GM18520 (cell line): ENCODE results near the gene EBF3.
"Not testable (repeated sequence)": the region's sequence is repeated elsewhere in the genome, so short reads cannot be mapped to it uniquely, and the experiment has no call there.

ENCODE experiments used
- ATAC-seq: cut with Tn5 transposase; IDR thresholded peaks from one replicate; pipeline ENCODE4 v1.9.1; 2021; ENCODE audit not compliant: unreplicated experiment

Gene EBF3

DNA sequence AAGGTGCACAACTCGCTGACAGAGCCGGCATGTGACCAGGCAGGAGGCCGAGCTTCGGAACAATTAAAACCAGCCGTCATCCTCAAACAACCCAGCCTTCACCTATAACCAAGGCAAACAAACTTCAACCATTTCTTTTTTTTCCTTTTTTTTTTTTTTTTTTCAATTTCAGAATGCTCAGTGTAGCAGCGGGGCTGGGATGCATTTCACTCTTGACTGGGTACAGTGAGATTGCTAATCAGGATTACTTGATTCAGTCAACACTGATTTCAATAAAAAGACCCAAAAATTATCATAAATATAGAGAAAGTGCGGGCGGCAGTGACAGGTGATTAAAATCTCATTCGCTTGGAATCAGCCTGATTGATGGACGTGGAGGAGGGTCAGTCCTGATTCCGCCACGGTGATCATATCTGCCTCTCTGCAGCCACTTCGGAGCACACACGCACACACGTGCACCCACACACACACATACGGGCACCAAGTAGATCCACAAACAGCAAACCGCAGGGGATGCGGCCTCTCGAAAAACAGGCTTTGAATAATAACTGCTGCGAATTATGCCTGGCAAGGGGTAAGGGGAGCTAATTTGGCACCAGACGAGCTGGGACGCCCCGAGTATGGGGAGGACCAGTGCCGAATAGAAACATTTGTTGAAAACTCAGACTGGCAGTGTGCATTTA, 31.2 kb downstream of the EBF3 start:
- ATAC-seq = no peak

DNA sequence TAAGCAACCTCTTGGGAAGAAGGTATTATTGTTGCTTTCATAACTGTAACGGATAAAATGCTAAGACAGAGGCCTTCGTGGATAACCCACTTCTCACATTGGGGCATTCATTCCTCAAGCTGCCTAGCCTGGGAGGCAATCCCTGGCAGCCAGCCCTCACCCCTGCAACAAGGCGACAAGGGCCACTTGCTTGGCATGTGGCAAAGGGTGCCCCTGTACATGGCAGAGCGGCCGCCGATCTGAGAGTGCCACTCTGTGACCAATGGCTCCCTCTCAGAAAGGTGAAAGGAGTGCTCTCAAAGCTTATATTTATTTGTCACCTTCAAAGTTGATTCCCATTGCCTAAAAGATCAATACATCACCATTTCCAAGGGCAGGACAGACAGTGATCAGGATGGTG, 31.9 kb downstream of the EBF3 start:
- ATAC-seq = no peak

DNA sequence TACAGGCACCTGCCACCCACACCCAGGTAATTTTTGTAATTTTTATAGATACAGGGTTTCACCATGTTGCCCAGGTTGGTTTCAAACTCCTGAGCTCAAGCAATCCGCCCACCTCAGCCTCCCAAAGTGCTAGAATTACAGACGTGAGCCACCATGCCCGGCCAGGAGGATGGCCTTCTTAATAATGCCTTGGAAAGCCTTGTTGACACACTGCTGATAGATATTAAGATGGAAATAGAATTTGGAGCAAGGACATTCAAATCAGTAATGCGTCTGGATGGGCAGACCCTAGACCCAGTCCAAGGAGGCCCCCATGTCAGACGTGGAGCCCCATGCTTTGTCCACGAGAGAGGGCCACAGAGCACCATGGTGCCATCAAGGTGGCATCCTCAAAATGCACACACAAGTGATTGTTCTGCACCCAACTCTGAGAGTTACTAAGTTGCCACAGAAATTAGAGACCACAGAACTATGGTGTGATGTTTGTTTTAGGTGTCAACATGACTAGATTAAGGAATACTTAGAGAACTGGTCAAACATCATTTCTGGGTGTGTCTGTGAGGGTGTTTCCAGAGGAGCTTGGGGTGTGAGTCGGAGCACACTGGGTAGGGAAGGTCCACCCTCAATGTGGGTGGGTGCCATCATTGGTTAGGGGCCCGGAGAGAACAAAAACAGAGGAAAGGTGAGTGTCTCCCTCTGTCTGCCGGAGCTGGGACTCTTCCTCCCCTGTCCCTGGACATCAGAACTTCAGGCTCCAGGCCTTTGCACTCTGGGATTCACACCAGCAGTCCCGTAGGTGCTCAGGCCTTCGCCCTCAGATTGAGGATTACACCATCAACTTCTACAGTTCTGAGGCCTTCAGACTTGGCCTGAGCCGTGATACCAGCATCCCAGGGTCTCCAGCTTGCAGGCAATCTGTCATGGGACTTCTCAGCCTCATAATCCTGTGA, 34.5 kb downstream of the EBF3 start:
- no peak for ATAC-seq

GRCh38 chr10:129927351-129928120, 36.5 kb downstream of the EBF3 start:
- no peak for ATAC-seq

DNA sequence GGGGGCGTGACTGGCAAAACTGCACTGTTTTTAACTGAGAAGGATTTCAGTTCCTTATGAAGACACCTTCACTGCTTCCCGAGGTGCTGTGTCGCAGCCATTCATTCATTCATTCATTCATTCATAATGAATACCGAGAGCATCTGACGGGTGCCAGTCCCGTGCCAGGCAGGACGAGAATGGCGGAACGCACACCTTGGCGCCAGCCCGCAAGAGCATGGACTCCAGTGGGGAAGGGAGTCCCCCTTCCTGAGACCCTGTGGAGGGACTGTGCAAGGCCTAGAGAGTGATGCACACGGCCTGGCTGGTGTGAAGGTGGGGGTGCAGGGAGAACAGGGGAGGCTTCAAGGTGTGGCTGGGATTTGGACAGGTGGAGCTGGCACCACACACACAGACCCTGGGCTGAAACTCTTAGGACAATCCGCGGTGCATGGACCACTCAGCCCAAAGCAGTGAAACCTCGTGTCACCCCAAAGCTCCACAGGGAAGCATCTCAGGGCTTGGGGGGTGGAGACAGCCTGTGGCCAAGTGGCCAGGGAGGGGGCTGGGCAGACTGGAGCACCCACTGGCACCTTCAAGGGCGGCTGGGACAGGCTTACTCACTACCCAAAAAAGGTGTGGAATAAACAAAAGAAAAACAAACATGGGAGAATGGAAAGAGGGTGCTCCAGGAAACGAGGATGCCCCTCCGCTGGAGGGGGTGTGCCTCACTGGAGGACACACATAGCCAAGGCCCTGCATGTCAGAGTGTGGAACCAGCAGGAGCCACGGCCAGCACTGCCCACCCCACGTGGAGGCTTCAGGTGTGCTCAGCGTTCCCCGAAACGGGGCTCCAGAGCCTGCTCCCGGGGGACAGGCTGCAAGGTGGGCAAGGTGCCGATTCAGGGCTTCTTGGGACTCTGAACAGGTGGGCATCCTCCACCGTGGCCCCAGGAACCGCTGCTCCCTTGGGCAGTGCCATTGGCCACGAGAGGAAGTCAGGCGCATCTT, 37.7 kb downstream of the EBF3 start:
- ATAC-seq = no peak

GRCh38 chr10:129924375-129925085, 39.5 kb downstream of the EBF3 start:
- no peak for ATAC-seq

- no peak for ATAC-seq
Observed at GRCh38 chr10:129922598-129923123, 41.4 kb downstream of the EBF3 start.

DNA sequence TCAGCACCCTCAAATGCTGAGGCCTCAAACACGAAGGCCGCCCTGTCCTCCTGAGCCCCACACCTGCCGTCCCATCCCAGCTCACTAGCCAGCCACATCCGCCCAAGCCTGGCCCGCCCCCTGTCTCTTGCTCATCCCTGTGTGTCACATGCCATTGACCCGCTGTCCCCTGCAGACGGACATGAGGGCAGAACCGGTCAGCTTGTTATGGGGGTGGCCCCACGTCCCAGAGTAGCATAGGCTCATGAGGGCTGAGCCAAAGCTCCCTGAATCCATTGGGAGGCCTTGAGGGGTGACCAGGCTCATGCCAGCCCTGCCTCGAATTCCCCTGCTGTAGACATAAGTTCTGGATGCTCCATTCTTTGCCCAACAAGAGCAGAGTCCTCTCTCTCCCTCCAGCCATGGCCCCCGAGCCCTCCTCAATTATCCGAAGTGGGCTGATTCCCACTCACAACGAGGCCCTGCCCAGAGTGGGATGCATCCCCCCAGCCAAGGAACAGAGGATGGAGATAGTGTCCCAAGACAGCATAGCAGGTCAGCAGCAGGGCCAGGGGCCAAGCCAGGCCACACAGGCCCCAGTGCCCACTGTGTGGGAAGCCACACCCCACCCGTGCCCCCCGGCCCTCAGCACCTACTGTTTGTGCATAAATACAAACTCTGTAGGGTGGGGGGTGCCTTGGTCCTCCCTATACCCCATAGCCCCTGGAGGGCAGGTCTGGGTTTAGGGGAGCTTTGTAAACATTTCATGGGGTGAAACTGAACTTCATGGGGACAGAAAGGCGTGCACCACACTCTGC, 42.1 kb downstream of the EBF3 start:
- ATAC-seq = no peak

DNA sequence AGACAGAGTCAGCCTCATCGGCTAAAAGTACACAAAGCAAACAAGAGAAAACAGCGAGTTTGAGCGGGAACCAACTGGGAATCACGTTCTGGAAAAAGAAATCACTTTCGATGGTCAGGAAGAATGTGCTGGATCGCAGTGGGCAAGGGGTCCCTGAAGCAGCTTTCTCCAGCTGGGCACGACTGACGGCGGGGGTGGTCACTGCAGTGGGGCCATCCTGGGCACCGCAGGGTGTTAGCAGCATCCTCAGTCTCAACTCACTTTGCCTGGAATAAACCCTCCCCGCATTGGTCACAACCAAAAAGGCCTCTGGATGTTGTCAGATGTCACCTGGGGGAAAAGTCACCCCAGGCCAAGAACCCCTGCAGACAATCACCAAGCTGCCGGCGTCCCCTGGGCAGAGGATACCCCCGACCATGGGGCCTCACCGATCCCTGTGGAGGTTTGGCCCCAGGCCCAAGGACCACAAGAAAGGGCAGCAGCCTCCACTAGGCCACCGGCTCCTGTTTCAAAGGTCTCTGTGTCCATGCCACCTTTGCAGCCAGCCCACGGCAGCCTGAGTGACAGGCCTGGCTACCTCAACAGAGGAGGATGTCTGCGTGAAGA, 42.9 kb downstream of the EBF3 start:
- no peak for ATAC-seq

GRCh38 chr10:129920187-129920586, 43.9 kb downstream of the EBF3 start:
- not testable (repeated sequence) for ATAC-seq

DNA sequence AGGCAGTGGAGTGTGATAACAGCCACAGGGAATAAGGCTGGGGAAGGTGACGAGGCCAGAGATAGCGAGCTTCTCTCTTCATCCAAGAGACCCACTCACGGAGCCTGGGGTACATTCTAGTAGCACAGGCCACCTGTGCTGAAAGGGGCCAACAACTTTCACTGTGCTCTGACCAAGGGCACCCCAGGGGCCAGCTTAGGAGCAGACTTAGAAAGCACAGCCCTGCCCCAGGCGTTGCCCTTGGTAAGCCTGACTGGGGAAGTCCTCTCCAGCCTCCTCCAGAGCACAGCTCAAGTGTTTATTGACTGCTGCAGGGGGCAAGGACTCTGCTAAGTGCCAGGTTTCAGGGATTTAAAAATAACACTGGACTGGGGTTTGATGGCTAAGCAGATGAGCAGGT, 44.7 kb downstream of the EBF3 start:
- no peak for ATAC-seq

- ATAC-seq = no peak
Observed at GRCh38 chr10:129918836-129919235, 45.2 kb downstream of the EBF3 start.

GRCh38 chr10:129918401-129918800, 45.7 kb downstream of the EBF3 start:
- ATAC-seq = no peak

- ATAC-seq = no peak
Observed at GRCh38 chr10:129917936-129918335, 46.1 kb downstream of the EBF3 start.

DNA sequence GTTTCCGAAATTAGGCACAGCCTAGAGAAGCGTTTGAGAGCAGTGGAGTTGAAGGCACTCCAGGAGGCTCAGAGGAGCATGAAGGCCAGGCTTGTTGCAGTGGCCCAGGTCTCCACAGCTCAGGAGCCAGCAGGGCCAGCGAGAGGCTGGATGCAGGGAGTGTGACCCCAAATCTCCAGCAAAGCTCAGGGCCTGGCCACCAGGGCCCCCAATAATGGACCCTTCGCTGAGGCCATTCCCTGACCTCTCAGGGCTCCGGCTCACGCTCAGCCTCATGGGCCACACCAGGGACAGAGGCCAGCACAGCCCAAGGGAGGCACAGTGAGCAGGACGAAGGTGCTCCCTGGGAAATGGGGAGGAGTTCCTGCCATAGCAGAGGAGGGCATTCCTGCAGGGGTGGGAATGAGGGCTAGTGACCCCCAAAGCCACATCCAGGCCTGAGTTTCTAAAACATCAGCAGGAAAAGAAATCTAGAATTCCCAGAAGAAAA, 47.5 kb downstream of the EBF3 start:
- no peak for ATAC-seq

GRCh38 chr10:129915526-129916378, 48.3 kb downstream of the EBF3 start:
- ATAC-seq = no peak

- ATAC-seq = no peak
Observed at GRCh38 chr10:129914960-129915359, 49.1 kb downstream of the EBF3 start.
